Ramos (cell line): ENCODE results near the gene CEP192.
"Not testable (repeated sequence)": the region's sequence is repeated elsewhere in the genome, so short reads cannot be mapped to it uniquely, and the experiment has no call there.

Source experiments
- in situ Hi-C: fragments of 300-500 bp; cut with MboI; formaldehyde crosslinking; loops from one replicate; pipeline ENCODE4 v1.14.3; 2022; ENCODE audit warnings: low sequenced_read_pairs; ENCODE audit not compliant: unreplicated experiment

Gene CEP192

DNA sequence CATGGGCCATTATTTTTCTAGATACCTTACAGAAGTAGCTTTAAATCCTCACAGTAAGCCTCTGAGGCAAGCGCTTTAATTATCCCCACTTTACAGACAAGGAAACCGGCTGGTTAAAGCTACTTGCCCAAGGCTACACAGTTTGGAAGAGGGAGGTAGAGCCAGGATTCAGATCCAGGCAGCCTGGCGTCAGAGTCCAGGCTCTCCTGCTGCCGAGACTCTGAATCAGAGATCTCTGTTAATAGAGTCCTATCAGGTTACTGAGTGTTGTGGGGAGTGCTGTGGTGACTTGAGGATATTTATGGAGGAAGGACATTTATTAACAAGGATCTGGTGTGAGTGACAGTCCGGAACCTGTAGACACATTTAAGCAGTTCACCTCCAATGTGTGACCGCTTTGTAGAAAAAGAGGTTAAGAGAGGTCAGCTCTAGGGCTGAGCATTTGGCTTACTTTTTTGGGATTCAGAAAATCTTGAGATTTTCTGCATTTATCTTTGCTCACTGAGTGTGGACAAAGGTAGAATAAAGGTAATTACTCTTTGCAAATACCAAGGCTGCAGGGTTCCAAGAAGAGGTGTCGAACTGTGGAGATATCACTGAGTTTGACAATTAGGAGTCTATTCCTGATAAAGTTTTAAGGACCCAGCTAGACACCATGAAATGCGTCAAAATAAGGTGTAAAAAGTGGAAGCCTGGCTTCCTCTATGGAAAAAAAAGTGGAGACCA, 1.6 kb upstream of the CEP192 start:
- in situ Hi-C loops: no loop called here

DNA sequence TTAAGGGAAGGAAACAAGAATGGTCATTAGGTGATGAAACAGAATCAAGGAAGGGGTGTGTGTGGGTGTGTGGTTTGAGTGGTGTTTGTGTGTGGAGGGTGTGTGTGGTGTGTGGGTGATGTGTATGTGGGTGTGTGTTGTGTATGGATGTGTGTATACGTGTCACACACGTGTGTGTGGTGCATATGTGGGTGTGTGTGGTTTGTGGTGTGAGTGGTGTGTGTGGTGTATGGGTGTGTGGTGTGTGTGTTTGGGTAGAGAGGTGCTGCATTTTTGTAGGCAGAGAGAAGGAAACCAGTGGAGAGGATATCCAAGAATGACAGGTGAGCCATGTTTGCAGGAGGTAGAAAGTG, 1.1 kb upstream of the CEP192 start:
- in situ Hi-C loops: no loop called here

DNA sequence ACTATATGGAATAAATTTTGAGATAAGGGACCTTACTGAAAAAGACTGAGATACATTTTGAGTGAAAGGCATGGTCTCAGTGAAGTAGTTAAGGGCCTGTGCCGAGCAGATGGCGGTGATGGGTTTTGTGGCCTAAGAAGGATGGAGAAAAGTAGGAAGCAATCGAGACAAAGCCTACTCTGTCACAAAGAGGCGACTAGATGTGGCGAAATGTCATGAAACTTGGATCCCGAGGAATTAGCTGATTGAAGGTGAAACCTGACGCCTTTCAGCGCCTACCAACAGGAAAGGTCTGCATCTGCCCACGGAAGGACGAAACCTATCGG, 558 bp upstream of the CEP192 start:
- in situ Hi-C loops: no loop called here

DNA sequence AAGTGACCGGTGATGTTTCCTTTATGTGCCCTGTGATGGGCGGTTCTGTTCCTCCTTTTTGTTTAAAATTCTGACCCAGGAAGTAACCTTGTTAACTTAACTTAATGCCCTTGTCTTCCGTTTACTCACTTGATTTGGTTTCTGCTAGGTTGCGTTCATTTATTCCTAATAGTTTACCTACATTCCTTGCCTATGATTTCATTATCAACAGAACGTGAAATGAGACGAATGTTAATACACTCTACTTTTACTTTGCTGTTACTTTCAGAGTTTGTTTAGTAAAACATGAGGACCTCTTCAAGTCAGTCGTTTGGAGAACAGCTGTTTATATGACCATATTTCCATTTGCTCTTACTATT, 638 bp downstream of the CEP192 start:
- in situ Hi-C loops: no loop called here

DNA sequence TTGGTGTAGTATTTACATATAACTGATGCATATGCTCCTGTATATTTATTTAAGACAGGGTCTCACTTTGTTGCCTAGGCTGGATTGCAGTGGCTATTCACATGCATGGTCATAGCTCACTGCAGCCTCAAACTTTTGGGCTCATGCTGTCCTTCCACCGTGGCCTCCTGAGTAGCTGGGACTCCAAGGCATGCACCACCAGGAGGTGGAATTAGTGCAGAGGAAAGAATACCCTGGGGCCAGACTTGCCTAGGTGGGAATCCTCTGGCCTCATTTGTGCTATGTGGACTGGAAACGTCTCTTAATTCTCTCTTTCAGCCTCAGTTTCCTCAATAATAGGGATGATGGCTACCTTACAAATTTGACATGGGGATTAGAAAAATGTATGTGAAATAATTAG, 2.3 kb downstream of the CEP192 start:
- in situ Hi-C loops: no loop called here

DNA sequence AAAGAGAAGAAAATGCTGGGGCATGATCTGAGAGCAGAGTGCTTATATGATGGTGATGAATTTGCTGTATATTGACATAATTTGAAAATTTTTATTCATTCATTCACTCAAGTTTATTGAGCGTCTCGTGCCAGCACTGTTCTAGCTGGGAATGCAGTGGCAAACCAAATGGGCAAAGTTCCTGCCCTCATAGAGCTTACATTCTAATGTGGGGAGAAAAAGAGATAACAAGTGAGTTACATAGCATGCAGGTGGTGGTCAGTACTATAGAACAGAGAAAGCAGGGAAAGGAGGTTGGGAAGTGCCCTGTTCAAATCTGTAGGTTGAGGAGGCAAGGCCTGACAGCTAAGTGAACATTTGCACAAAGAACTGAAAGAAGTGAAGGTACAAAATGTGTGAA, 4.3 kb downstream of the CEP192 start:
- in situ Hi-C loops: no loop called here

DNA sequence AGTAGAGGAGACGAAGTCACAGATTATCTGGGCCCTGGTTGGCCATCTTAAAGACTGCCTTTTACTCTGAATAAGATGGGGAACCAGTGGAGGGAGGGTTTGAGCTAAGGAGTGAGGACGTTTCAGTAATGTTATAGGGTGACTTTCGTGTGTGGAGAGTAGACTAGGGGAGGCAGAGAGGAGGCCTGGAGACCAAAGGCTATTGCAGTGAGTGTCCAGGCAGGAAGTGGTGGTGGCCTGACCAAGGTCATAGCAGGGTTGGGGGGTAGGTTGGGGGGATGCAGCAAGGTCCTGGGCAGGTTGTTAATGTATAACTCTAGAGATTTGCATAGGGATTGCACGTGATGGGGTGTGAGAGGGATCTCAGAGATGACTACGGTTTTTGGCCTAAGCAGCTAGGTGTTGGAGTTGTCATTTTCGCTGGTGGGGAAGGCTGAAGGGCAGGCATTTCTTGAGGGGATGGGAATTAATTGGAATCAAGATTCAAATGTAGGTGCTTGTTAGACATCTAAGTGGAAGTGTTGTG, 4.9 kb downstream of the CEP192 start:
- in situ Hi-C loops: no loop called here

DNA sequence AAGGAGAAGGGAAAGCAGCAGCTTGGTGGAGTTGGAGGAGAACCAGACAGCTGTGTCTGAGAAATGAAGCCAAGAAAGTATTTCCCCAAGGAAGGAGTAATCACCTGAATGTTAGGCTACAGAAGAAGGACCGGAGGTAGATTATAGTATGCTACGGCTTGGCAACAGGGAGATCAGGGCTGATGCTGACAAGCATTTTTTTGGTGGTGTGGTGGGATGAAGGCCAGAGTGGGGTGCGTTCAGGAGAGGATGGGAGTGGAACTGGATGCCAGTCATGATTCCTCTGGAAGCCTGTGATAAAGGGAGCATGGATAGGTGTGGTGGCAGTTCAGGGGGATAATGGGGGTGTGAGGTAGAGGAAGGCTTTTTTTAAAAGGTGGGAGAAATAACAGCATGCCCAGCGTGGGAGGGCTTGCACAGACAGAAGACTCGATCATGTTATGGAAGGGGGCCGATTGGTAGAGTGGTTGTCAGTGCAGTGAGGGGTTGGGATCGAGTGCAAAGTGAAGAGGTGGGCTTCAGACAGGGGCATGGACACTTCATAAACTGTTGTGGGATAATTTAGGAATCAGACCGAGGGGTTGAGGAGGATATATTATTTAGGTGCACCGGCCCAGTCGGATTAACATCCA, 5.6 kb downstream of the CEP192 start:
- in situ Hi-C loops: no loop called here

DNA sequence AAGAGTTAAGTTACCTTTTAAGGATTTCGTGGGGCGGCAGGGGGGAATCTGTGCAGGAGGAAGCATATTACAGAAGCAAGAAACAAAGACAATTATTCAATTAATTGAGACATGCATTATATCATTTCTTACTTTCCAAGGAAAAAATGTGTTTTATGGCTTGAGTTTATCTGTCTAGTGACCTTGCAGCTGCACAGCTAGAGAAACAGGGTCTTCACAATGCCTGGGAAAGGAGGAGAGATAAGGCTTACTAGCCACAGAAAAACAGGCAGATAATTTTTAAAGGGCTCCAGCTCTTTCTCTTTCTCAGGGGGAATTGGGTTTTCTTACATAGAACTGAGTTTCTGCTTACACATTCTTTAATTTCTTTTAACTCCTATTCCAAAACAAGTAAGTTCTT, 6.2 kb downstream of the CEP192 start:
- in situ Hi-C loops: not testable (repeated sequence)

DNA sequence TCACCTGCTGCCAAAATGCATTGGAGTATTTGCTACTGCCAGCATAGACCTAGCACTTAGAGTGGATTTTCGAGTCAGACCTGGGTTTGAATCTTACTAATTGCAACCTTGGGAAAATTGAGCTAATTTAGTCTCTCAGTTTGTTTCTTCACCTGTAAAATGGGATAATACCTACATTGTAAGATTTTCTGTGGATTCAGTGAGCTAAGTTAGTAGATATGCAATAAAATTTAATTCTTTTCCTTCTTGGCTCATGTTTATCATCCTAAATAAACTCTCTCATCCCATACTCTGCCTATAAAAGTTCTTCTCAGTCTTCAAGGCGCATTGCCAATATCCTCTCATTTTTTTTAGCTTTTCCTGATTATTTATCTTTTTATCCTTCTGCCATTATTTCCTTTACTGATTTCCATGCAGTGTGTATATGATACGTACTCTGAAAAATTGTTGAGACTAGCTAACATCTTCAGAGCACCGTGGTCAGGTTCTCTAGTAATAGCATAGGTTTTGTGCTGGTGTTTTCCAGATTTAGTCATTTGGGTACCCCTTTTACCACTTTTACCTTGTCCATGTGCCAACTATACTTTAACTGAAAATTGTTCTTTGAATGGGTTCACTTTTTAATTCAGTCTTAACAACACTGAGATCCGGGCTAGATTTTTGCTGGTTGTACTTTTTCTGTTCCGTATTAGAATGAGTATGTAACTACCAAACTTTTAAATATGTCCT, 7.3 kb downstream of the CEP192 start:
- in situ Hi-C loops: no loop called here

DNA sequence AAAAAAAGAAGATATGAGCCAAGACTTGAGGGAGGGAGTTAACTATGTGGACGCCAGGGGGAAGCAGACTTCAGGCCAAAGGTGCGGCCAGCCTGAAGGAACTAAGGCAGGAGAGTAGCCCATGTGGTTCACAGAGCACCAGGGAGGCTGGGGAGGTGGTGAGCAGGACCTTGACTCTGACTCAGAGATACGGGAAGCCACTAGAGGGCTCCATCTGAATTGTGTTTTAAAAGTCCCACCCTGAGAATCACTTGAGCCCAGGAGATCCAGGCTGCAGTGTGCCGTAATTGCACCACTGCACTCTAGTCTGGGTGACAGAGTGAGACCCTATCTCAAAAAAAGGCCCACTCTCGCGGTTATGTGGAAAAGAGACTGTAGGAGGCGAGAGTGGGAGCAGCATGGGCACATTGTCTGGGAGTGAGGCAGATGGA, 12.3 kb downstream of the CEP192 start:
- in situ Hi-C loops: no loop called here

DNA sequence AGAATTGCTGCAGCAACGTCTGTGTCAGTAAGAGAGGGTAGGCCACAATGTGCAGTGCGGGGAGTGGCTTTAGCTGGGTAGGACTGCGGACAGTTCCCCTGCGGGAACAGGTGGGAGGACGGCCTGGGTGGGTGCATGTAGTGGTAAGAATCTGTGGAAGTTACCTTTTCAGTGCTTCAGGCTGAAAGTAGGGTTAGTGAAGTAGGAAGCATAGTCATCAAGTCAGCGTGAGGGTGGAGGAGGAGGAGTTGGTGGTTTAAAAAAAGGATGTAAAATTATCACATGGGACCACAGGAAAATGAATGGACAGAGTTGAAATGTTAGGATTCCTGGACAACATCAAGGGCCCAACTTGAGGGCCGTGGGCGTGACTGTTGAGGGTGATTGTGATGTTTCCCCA, 13.2 kb downstream of the CEP192 start:
- in situ Hi-C loops: no loop called here

DNA sequence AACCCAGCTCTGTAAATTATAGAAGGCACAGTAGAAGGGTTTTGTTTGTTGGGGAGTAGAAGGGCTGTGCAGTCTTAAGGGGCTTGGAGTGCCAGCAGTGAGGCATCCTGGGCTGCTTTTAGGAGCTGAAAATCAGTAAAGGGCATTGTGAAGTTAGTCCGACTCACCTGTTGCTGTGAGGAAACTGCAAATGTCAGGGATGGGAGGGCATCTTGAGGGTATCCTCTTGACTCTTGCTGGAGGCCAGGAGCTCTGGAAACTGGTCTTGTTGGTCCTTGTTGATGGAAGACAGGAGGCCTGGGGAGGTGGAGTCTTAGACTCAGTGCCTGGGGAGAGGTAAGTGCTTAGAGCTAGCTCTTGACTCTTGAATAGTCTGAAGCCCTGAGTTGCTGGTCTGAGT, 14.1 kb downstream of the CEP192 start:
- in situ Hi-C loops: no loop called here

DNA sequence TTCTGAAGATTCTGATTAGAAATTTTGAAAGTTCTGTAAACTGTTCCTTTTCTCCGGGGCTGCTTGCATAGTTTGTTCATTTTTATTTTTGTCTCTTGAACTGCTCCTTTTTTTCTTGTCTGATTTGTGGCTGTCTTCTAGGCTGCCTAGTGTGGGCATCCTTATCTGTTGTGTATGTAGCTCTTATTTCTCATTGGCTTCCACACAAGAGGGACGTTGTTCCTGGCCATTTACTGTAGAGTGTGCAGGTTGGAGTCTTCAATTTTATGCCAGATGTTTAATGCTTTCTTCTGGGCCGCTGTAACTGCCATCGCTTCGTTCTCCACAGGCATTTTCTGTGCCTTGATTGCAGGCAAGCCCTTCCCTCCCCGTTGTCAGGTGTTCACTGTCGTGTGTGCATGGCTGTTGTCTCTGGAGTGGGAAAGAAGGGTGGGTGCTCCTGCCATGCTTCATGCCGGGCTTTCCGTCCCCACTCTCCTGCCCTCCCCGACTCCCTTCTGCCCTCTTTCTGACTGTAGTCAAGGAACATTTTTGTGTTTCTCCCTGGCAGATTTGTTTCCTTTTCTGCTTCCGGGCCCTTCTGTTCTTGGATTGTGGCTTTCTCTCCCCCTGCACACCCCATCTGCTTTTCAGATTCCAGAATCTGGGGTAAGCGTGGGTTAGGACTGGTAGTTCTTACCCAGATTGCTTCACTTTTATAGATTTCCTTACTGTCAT, 15.5 kb downstream of the CEP192 start:
- in situ Hi-C loops: no loop called here

DNA sequence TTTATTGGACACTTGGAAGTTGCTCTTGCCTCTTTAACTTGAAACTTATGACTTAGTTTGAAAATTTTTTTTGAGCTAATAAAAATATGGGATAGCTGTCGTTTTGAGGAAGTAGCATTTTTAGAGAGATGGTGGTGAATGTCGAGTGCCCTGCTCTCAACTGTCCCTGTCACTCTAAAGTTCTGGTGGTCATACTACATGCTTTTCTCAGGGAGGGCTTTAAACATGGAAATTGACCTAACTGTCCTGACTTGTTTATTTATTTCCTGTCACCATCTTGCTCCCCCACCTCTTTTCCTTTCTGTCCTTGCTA, 16.0 kb downstream of the CEP192 start:
- in situ Hi-C loops: no loop called here

DNA sequence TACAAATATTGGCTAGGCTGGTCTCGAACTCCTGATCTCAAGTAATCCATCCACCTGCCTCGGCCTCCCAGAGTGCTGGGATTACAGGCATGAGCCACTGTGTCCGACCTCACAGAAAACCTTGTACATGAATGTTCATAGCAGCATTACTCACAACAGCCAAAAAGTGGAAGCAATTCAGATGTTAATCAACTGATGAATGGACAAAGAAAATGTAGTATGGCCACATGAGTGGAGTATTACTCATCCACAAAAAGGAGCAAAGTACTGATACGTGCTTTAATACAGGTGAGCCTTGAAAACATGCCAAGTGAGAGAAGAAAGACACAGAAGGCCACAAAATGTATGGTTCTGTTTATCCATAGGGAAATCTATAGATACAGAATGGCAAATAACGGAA, 20.6 kb downstream of the CEP192 start:
- in situ Hi-C loops: no loop called here

DNA sequence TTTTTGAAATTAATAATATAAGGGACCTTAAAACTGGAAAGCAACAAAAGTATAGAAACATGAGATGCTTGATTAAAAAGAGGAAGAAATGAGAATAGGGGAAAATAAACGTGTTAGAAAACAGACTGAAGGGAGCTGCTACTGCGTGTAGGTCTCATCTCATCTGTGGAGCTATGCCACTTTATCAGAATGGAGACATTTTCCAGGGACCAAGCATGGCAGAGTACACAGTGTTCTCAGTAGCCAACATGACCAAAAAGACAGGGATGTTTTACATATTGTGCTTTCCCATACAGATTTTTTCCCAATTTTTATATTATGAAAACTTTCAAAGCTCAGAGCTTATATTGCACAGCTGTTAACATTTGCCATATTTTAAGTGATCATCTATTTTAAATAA, 23.1 kb downstream of the CEP192 start:
- in situ Hi-C loops: no loop called here

DNA sequence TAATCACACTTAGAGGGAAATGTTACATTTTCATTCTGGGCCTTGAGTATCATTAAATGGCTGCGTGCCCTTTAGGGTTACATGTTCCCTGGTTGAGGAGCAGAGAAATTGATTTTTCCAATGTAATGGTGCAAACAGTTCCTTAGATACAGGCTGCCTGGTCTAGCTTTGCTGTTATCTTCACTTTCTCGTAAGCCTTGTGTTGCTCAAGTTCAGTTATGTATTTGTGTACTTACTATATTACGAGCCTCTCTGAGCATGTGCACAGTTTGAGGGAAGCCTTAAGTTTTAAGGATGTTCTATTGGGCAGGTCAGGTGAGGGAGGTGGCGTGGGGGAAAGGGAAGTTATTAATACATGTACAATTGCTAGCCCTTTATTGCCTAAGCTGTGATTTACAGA, 23.7 kb downstream of the CEP192 start:
- in situ Hi-C loops: no loop called here

DNA sequence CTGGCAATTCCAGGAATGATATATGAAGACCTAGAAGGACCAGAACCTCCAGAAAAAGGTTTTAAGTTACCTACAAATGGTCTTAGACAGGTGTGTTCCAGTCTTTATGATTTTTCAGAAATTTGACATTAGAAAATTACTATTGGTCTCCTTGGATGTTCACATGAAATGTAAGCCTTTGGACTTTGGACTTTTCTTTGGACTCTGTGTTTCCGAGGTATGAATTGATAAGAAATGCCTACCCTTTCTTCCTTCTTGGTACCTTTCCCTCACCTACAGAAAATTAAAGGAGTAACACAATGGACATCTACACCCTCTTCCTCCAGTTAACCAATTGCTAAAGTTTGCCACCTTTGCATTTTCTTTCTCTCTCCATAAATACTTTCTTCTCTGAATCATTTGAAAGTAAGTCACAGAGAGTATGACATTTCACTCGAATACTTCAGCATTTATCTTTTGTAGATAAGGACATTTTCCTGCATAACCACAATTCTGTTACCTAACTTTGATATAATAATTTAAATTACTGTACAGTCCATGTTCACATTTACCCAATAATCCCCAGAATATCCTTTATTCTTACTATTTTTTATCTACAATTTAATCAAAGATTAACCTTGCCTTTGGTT, 26.2 kb downstream of the CEP192 start:
- in situ Hi-C loops: no loop called here

DNA sequence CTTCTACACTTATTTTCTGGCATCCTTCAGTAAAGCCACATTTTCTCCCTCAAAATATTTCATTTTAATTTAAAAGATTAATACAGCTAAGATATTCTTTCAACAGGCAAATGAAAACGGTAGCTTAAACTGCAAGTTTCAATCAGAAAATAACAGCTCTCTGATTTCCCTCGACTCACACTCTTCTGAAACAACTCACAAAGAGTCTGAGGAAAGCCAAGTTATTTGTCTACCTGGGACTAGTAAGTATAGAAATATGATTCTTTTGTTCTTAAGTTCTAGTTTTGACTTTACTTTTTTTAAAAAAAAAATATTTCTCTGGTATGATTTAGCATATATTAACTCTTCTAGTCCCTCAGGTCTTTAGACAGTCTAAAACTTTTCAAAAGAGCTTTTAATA, 27.2 kb downstream of the CEP192 start:
- in situ Hi-C loops: no loop called here

DNA sequence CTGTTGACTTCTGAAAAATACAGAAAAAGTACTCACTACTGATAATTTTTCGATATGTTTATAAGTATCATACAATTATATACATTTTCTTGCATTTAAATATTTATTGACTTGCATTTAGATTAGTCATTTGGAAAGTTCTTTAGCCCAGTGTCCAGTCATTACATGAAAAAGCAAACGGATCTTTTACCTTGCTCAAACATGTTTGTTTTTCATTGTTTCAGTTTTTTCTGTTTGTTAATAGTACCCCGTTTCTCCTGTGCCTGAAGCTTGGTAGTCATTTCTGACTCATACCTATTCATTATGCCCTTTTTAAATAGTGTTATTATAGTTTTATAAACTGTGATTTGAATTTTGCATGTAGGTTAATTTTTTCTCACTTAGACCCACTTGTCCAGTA, 28.1 kb downstream of the CEP192 start:
- in situ Hi-C loops: no loop called here
